GM12892 (cell line): ENCODE measurements around the gene DIP2B. TPM values are rescaled to one million over a fixed set of nuclear protein-coding genes. Genes with fewer than 3 reads are reported as not detected.
"Not testable (repeated sequence)": the region's sequence is repeated elsewhere in the genome, so short reads cannot be mapped to it uniquely, and the experiment has no call there.

Experiments used
- DNase-seq: peaks from one replicate; pipeline ENCODE4 v3.0.0; 2011; ENCODE audit not compliant: insufficient read length
- FAIRE-seq: peaks from 2 replicates; lab custom pipeline; 2011; peaks lifted over from hg19 to GRCh38; lab: Jason Lieb, UNC
- POLR2A ChIP-seq: IDR thresholded peaks from 2 replicates; pipeline ENCODE4 v1.6.1; 2011; ENCODE audit warnings: low read depth, low read length, control low read depth
- POLR2AphosphoS5 ChIP-seq: IDR thresholded peaks from 2 replicates; pipeline ENCODE4 v1.6.1; 2011; ENCODE audit warnings: low read depth, low read length, control low read depth
- TAF1 ChIP-seq: IDR thresholded peaks from 2 replicates; pipeline ENCODE4 v1.6.1; 2011; ENCODE audit warnings: low read depth, mild to moderate bottlenecking, control low read depth, low read length, borderline replicate concordance
- polyA plus RNA-seq: library from polyadenylated mRNA; unstranded; fragments of >200 nt; gene quantifications from one replicate; pipeline ENCODE4 v1.2.1, GENCODE V29; 2012; ENCODE audit warnings: missing spikeins, inconsistent platforms; ENCODE audit not compliant: missing spikeins

The DIP2B gene
- 13.2 TPM for polyA plus RNA-seq

- DNase-seq, result peak; percentile 82
- TF ChIP-seq POLR2A (peak; percentile 45; the same call in 1 of the 2 replicates), POLR2AphosphoS5 (no peak)
- FAIRE-seq, result peak; percentile 93
These were observed at the start of gene DIP2B for GRCh38 chr12:50504798-50505674. Gene DIP2B (plus strand): TSS chr12:50504985. CDS start chr12:50505141, 156 bp downstream.

GRCh38 chr12:50458606-50459005 is 46.2 kb upstream of the DIP2B start:
- FAIRE-seq, result no peak
- TF ChIP-seq TAF1 (no peak), POLR2A (no peak), POLR2AphosphoS5 (no peak)

GRCh38 chr12:50467439-50467838 is 37.3 kb upstream of the DIP2B start:
- TF ChIP-seq POLR2AphosphoS5, result no peak
- TF ChIP-seq POLR2A, result no peak
- no peak for TF ChIP-seq TAF1
- no peak for FAIRE-seq
- no peak for DNase-seq

More at GRCh38 chr12:50458606-50459005, 46.2 kb upstream of the DIP2B start:
- DNase-seq, result no peak

- no peak for FAIRE-seq
- no peak for DNase-seq
- TF ChIP-seq TAF1 (no peak), POLR2AphosphoS5 (no peak), POLR2A (no peak)
These were observed 27.4 kb upstream of the DIP2B start for GRCh38 chr12:50477241-50477832.

- DNase-seq (no peak), FAIRE-seq (no peak)
- TF ChIP-seq POLR2AphosphoS5 (no peak), TAF1 (no peak), POLR2A (no peak)
These were observed 22.2 kb upstream of the DIP2B start for GRCh38 chr12:50482571-50482970.

- no peak for DNase-seq
- TF ChIP-seq POLR2AphosphoS5, result no peak
- no peak for TF ChIP-seq TAF1
- no peak for TF ChIP-seq POLR2A
- FAIRE-seq, result no peak
These were observed 21.3 kb upstream of the DIP2B start for GRCh38 chr12:50483488-50483887.

- no peak for DNase-seq
- TF ChIP-seq TAF1 (no peak), POLR2A (no peak), POLR2AphosphoS5 (no peak)
- FAIRE-seq, result no peak
These were observed 16.0 kb upstream of the DIP2B start for GRCh38 chr12:50488801-50489200.

- FAIRE-seq, DNase-seq: not testable (repeated sequence)
These were observed 6.7 kb upstream of the DIP2B start for GRCh38 chr12:50498119-50498518.

GRCh38 chr12:50505675-50506530 is 1.1 kb downstream of the DIP2B start:
- FAIRE-seq, result no peak
- TF ChIP-seq TAF1 (no peak), POLR2A (no peak), POLR2AphosphoS5 (no peak)
- DNase-seq, result no peak

- TF ChIP-seq TAF1 (no peak), POLR2AphosphoS5 (no peak), POLR2A (no peak)
- DNase-seq, result no peak
- no peak for FAIRE-seq
These were observed 2.1 kb downstream of the DIP2B start for GRCh38 chr12:50506753-50507473.

- TF ChIP-seq POLR2A (no peak), TAF1 (no peak), POLR2AphosphoS5 (no peak)
- DNase-seq, result no peak
- no peak for FAIRE-seq
These were observed 2.7 kb downstream of the DIP2B start for GRCh38 chr12:50507474-50507838.
